Endothelial cell of umbilical vein (primary cell): ENCODE data around the gene SLC25A19. TPM values are rescaled to one million over a fixed set of nuclear protein-coding genes. Genes with fewer than 3 reads are reported as not detected.

ENCODE experiments used
- BruUV-seq: library from RNA; stranded (reverse); fragments of 400-500 nt; replicated peaks from 2 replicates; lab custom pipeline; 2021; lab: Mats Ljungman, UMichigan
- CTCF ChIA-PET: fragments of 300-600, 350-600 bp; sonication (Branson Sonifier 250); formaldehyde crosslinking; loops from one replicate; lab custom pipeline; 2021; ENCODE audit warnings: antibody characterized with exemption, inconsistent platforms; lab: Charles Lee
- POLR2A ChIA-PET: fragments of 300-600, 350-600 bp; sonication (Branson Sonifier 250); formaldehyde crosslinking; loops from one replicate; lab custom pipeline; 2021; ENCODE audit warnings: antibody characterized with exemption, inconsistent platforms; lab: Charles Lee
- DNase-seq: peaks from one replicate; pipeline ENCODE4 v3.0.0-alpha.2; 2011; ENCODE audit warnings: low read depth, low spot score
- FAIRE-seq: peaks from 2 replicates; lab custom pipeline; 2011; peaks lifted over from hg19 to GRCh38; lab: Jason Lieb, UNC
- H2AFZ ChIP-seq: 2 replicates; pipeline ENCODE4 v1.6.0; 2012; ENCODE audit warnings: low read depth, low read length, control low read depth, inconsistent platforms
- H3K27ac ChIP-seq: 2 replicates; pipeline ENCODE4 v1.5.1; 2011; ENCODE audit warnings: low read depth, mild to moderate bottlenecking, control low read depth, low read length, moderate library complexity; ENCODE audit not compliant: insufficient read depth
- H3K27me3 ChIP-seq, 2 experiments: 2 replicates each; pipeline versions ENCODE4 v1.6.0 to v1.6.1; 2011; ENCODE audit warnings: low read length in 2 of 2, mixed read lengths in 1 of 2; ENCODE audit not compliant: control insufficient read depth in 2 of 2, insufficient read depth in 2 of 2
- H3K36me3 ChIP-seq, 2 experiments: 2 replicates in 1 of 2; 3 replicates in 1 of 2; pipeline ENCODE4 v1.5.1; 2011; ENCODE audit warnings: low read length in 2 of 2, mild to moderate bottlenecking in 1 of 2, moderate library complexity in 1 of 2; ENCODE audit not compliant: control insufficient read depth in 2 of 2, insufficient read depth in 2 of 2; ENCODE audit errors: extremely low read depth in 1 of 2
- H3K4me1 ChIP-seq: 3 replicates; pipeline ENCODE4 v1.5.1; 2011; ENCODE audit warnings: mild to moderate bottlenecking, low read length; ENCODE audit not compliant: control insufficient read depth, insufficient read depth; ENCODE audit errors: extremely low read depth
- H3K4me2 ChIP-seq: 2 replicates; pipeline ENCODE4 v1.6.1; 2011; ENCODE audit warnings: low read length, control low read depth, mixed read lengths; ENCODE audit not compliant: insufficient read depth
- H3K4me3 ChIP-seq, 3 experiments: fragments of 200-600 bp in 1 of 3; sonication (generic), shearing (Covaris generic) in 1 of 3; replicated peaks in 1 of 3; 2 replicates each; pipeline ENCODE4 v1.5.1; 2011 to 2016; ENCODE audit warnings: control low read depth in 3 of 3, low read length in 3 of 3, mild to moderate bottlenecking in 2 of 3, inconsistent platforms in 1 of 3, low read depth in 1 of 3, moderate library complexity in 1 of 3; ENCODE audit not compliant: insufficient read depth in 1 of 3
- H3K79me2 ChIP-seq: 2 replicates; pipeline ENCODE4 v1.6.0; 2012; ENCODE audit warnings: low read length, inconsistent platforms; ENCODE audit not compliant: control insufficient read depth, insufficient read depth
- H3K9ac ChIP-seq: replicated peaks from 2 replicates; pipeline ENCODE3; 2011; ENCODE audit warnings: low read length, control low read depth; ENCODE audit not compliant: insufficient read depth; ENCODE audit errors: extremely low read depth
- H3K9me1 ChIP-seq: replicated peaks from 3 replicates; pipeline ENCODE4 v1.6.0; 2011; ENCODE audit warnings: mild to moderate bottlenecking, low read length; ENCODE audit not compliant: control insufficient read depth, insufficient read depth; ENCODE audit errors: extremely low read depth
- H3K9me3 ChIP-seq: replicated peaks from 2 replicates; pipeline ENCODE4 v1.5.1; 2012; ENCODE audit warnings: low read length, inconsistent platforms; ENCODE audit not compliant: control insufficient read depth, insufficient read depth
- H4K20me1 ChIP-seq: replicated peaks from 2 replicates; pipeline ENCODE3; 2011; ENCODE audit warnings: mild to moderate bottlenecking, low read length; ENCODE audit not compliant: control insufficient read depth, insufficient read depth; ENCODE audit errors: extremely low read depth
- CTCF ChIP-seq, 2 donors: IDR thresholded peaks; 1 replicate in 1 of 2; 2 replicates in 1 of 2; pipeline ENCODE4 v1.5.1; 2011; ENCODE audit warnings: low read length in 2 of 2, mild to moderate bottlenecking in 2 of 2, moderate library complexity in 2 of 2, control low read depth in 1 of 2, inconsistent platforms in 1 of 2, low read depth in 1 of 2; ENCODE audit not compliant: insufficient read depth in 1 of 2; ENCODE audit errors: extremely low read depth in 1 of 2
- EZH2 ChIP-seq: IDR thresholded peaks from 2 replicates; pipeline ENCODE4 v1.6.1; 2012; ENCODE audit warnings: borderline replicate concordance, low read depth, mild to moderate bottlenecking, moderate library complexity, low read length, inconsistent platforms; ENCODE audit not compliant: severe bottlenecking
- FOS ChIP-seq: IDR thresholded peaks from 2 replicates; pipeline ENCODE4 v1.6.1; 2011; ENCODE audit warnings: mild to moderate bottlenecking, low read length, moderate library complexity, borderline replicate concordance; ENCODE audit not compliant: insufficient read depth
- GATA2 ChIP-seq: IDR thresholded peaks from 2 replicates; pipeline ENCODE4 v1.7.0; 2011; ENCODE audit warnings: low read depth, mild to moderate bottlenecking, moderate library complexity, mixed read lengths, low read length; ENCODE audit not compliant: insufficient read length, insufficient read depth
- JUN ChIP-seq: IDR thresholded peaks from 2 replicates; pipeline ENCODE4 v1.6.1; 2011; ENCODE audit warnings: borderline replicate concordance, low read depth; ENCODE audit not compliant: insufficient read length, insufficient read depth
- MYC ChIP-seq: IDR thresholded peaks from one replicate; pipeline ENCODE4 v1.6.1; 2011; ENCODE audit warnings: mild to moderate bottlenecking, low read depth, low read length
- POLR2A ChIP-seq: IDR thresholded peaks from 2 replicates; pipeline ENCODE4 v1.6.1; 2012; ENCODE audit warnings: low read depth, mild to moderate bottlenecking, control low read depth, low read length
- POLR2AphosphoS5 ChIP-seq: IDR thresholded peaks from 2 replicates; pipeline ENCODE4 v1.6.1; 2012; ENCODE audit warnings: low read depth, mild to moderate bottlenecking, control low read depth, low read length, moderate library complexity; ENCODE audit not compliant: insufficient read depth
- dilution Hi-C: fragments of 300-500 bp; cut with MboI; formaldehyde crosslinking; loops from one replicate; pipeline ENCODE4 v1.15.0; 2019; ENCODE audit warnings: low sequenced_read_pairs; ENCODE audit not compliant: extremely low pct_ligation_motif_present
- intact Hi-C: fragments of 100-400 bp; cut with micrococcal nuclease; formaldehyde crosslinking; loops from one replicate; pipeline ENCODE4 v1.10.0; 2022
- polyA plus RNA-seq, 4 experiments: library from polyadenylated mRNA; depleted of rRNA in 3 of 4; stranded (reverse) in 3 of 4; unstranded in 1 of 4; fragments of >200 nt; gene quantifications; 2 replicates each; pipeline versions ENCODE4 v1.2.1 to v1.2.3, GENCODE V29; 2011 to 2012; ENCODE audit warnings: missing spikeins in 1 of 4
- total RNA-seq: library from RNA; stranded (reverse); gene quantifications from 2 replicates; pipeline ENCODE4 v1.2.3, GENCODE V29; 2021
- TF ChIP-seq, protein P1 (sequence below): IDR thresholded peaks from 2 replicates; pipeline ENCODE4 v1.6.1; 2011; ENCODE audit not compliant: insufficient read depth, insufficient read length

Gene SLC25A19
- total and polyA plus RNA-seq, 2 donors (not counting 3 experiments of a cell fraction or from before 2014, with no cell fraction given) = 20.6 to 20.9 TPM

GRCh38 chr17:75238684-75239191 is 50.5 kb downstream of the SLC25A19 start:
- DNase-seq = peak; percentile 62
- Histone ChIP-seq H3K27me3 (no peaks in the 10 kb centered on the region), H3K9me3 (no peaks in the 10 kb centered on the region), H2AFZ (no peak overlapping the region), H4K20me1 (no peaks in the 10 kb centered on the region), H3K4me2 (no peak overlapping the region), H3K79me2 (no peaks in the 10 kb centered on the region), H3K4me1 (no peaks in the 10 kb centered on the region), H3K9ac (no peak overlapping the region), H3K4me3 (no peak overlapping the region), H3K9me1 (no peaks in the 10 kb centered on the region), H3K27ac (no peak overlapping the region), H3K36me3 (peaks cover 11 to 51% of the 10 kb centered on the region in 2 experiments)
- TF ChIP-seq CTCF (IDR thresholded peaks at IDR 0.05; ENCODE audit: extremely low read depth in 1 of 2, insufficient read depth in 1 of 2, low read depth in 1 of 2, low read length in 2 of 2) = peak; percentile 86 to 92
- no peak for TF ChIP-seq EZH2
- TF ChIP-seq POLR2AphosphoS5 = no peak
- intact Hi-C loops = no loop called here
- CTCF ChIA-PET = interaction anchor here (0.8 to 7.6 kb wide), 13 partner anchors 10 to 277 kb away, joined by 3 to 91 read pairs (median 8); partner anchors contain the start of gene MIF4GD
- POLR2A ChIA-PET = interaction anchor here (0.5 to 1.3 kb wide), 2 partner anchors 13 to 32 kb away, joined by 3 to 4 read pairs; partner anchors contain the start of gene MIF4GD
- BruUV-seq = no TSS peak
- dilution Hi-C loops = no loop called here
- peak; percentile 77 for FAIRE-seq

GRCh38 chr17:75238020-75238580 is 51.1 kb downstream of the SLC25A19 start:
- Histone ChIP-seq H4K20me1 (no peaks in the 10 kb centered on the region), H2AFZ (no peak overlapping the region), H3K27ac (no peak overlapping the region), H3K27me3 (no peaks in the 10 kb centered on the region), H3K79me2 (no peaks in the 10 kb centered on the region), H3K4me2 (no peak overlapping the region), H3K9me1 (no peaks in the 10 kb centered on the region), H3K4me1 (no peaks in the 10 kb centered on the region), H3K36me3 (peaks cover 11 to 46% of the 10 kb centered on the region in 2 experiments), H3K9me3 (no peaks in the 10 kb centered on the region), H3K4me3 (no peak overlapping the region), H3K9ac (no peak overlapping the region)
- dilution Hi-C loops = no loop called here
- ChIA-PET CTCF (interaction anchor here (1.0 to 7.6 kb wide), 6 partner anchors 12 to 276 kb away, joined by 3 to 91 read pairs (median 26); partner anchors contain the start of gene MIF4GD), POLR2A (no interaction called here)
- DNase-seq = no peak
- TF ChIP-seq POLR2A (no peak), JUN (no peak), GATA2 (no peak), CTCF (IDR thresholded peaks at IDR 0.05; ENCODE audit: extremely low read depth in 1 of 2, insufficient read depth in 1 of 2, low read depth in 1 of 2, low read length in 2 of 2) (no peak), MYC (no peak), POLR2AphosphoS5 (no peak), EZH2 (no peak), FOS (no peak)
- TF ChIP-seq, protein P1, sequence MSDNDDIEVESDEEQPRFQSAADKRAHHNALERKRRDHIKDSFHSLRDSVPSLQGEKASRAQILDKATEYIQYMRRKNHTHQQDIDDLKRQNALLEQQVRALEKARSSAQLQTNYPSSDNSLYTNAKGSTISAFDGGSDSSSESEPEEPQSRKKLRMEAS = no peak
- TSS peak; percentile 30 for BruUV-seq
- no peak for FAIRE-seq
- intact Hi-C loops = no loop called here
